H1 (cell line): ENCODE measurements around the gene NECAB3. TPM values are rescaled to one million over a fixed set of nuclear protein-coding genes. Genes with fewer than 3 reads are reported as not detected.

Experiments
- ASH2L ChIP-seq: fragments of 200-600, 300-600 bp; sonication (generic); IDR thresholded peaks from one replicate; pipeline ENCODE4 v1.7.1; 2017; ENCODE audit warnings: low read length
- ATF3 ChIP-seq: IDR thresholded peaks from 2 replicates; pipeline ENCODE4 v1.6.1; 2011; ENCODE audit warnings: low read depth, mild to moderate bottlenecking, low read length; ENCODE audit not compliant: insufficient read depth
- BCL11A ChIP-seq, 2 experiments: IDR thresholded peaks; one replicate each; pipeline ENCODE4 v1.6.1; 2011; ENCODE audit warnings: low read depth in 2 of 2, low read length in 2 of 2, mild to moderate bottlenecking in 2 of 2
- CHD2 ChIP-seq: IDR thresholded peaks from 2 replicates; pipeline ENCODE4 v1.6.1; 2012; ENCODE audit warnings: low read length, improper control_type of control experiment
- CHD7 ChIP-seq: fragments of 300-600 bp; sonication (generic); IDR thresholded peaks from 2 replicates; pipeline ENCODE4 v1.7.1; 2012; ENCODE audit warnings: low read length, moderate library complexity, mild to moderate bottlenecking, inconsistent platforms; ENCODE audit not compliant: insufficient replicate concordance
- JUN ChIP-seq: IDR thresholded peaks from 2 replicates; pipeline ENCODE4 v1.6.1; 2011; ENCODE audit warnings: low read depth, mild to moderate bottlenecking, improper control_type of control experiment, low read length
- MAX ChIP-seq: IDR thresholded peaks from 2 replicates; pipeline ENCODE4 v1.6.1; 2012; ENCODE audit warnings: inconsistent platforms
- NANOG ChIP-seq: IDR thresholded peaks from 2 replicates; pipeline ENCODE4 v1.6.1; 2011; ENCODE audit warnings: low read length, low read depth, mild to moderate bottlenecking, inconsistent platforms; ENCODE audit not compliant: insufficient read depth, poor library complexity, severe bottlenecking
- SIRT6 ChIP-seq: IDR thresholded peaks from one replicate; pipeline ENCODE4 v1.7.1; 2012; ENCODE audit warnings: low read length, inconsistent platforms
- SP1 ChIP-seq: IDR thresholded peaks from 2 replicates; pipeline ENCODE4 v1.6.1; 2011; ENCODE audit warnings: low read depth, low read length
- polyA plus RNA-seq, 7 experiments: library from polyadenylated mRNA; depleted of rRNA in 3 of 7; stranded (reverse) in 5 of 7; unstranded in 2 of 7; fragments of >200 nt in 5 of 7; fragments of 200-250 nt in 2 of 7; gene quantifications; 1 replicate in 5 of 7; 2 replicates in 1 of 7; 4 replicates in 1 of 7; pipeline versions ENCODE4 v1.2.1 to v1.2.3, GENCODE V29; 2011 to 2013; ENCODE audit warnings: missing spikeins in 2 of 7, mixed read lengths in 2 of 7
- total RNA-seq: library from RNA; stranded (reverse); fragmentation: NEBNext Ultra II Directional; extraction: Animal tissue kit (Norgen Biotek cat#: 25700); gene quantifications from 2 replicates; pipeline ENCODE4 v1.2.1, GENCODE V29; 2021

The NECAB3 gene
- total and polyA plus RNA-seq, 2 of the 8 experiments (the other 6 are each of a cell fraction or from before 2014, with no cell fraction given), result 20.5 to 46.2 TPM

GRCh38 chr20:33696448-33696847 is 22.2 kb upstream of the NECAB3 start (continued):
- TF ChIP-seq CHD7 (no peak), CHD2 (no peak), NANOG (no peak), SIRT6 (no peak), MAX (no peak), ATF3 (no peak), JUN (no peak), BCL11A (IDR thresholded peaks at IDR 0.05; ENCODE audit: low read depth in 2 of 2, low read length in 2 of 2) (no peak), ASH2L (no peak), SP1 (no peak)
